Measurements from ENCODE around the gene YDJC. TPM values are rescaled to one million over a fixed set of nuclear protein-coding genes. Genes with fewer than 3 reads are reported as not detected.

Gene YDJC
- total and polyA plus RNA-seq, 2 of the 8 experiments (the other 6 are each of a cell fraction or from before 2014, with no cell fraction given), result 36.7 to 45.2 TPM

DNA sequence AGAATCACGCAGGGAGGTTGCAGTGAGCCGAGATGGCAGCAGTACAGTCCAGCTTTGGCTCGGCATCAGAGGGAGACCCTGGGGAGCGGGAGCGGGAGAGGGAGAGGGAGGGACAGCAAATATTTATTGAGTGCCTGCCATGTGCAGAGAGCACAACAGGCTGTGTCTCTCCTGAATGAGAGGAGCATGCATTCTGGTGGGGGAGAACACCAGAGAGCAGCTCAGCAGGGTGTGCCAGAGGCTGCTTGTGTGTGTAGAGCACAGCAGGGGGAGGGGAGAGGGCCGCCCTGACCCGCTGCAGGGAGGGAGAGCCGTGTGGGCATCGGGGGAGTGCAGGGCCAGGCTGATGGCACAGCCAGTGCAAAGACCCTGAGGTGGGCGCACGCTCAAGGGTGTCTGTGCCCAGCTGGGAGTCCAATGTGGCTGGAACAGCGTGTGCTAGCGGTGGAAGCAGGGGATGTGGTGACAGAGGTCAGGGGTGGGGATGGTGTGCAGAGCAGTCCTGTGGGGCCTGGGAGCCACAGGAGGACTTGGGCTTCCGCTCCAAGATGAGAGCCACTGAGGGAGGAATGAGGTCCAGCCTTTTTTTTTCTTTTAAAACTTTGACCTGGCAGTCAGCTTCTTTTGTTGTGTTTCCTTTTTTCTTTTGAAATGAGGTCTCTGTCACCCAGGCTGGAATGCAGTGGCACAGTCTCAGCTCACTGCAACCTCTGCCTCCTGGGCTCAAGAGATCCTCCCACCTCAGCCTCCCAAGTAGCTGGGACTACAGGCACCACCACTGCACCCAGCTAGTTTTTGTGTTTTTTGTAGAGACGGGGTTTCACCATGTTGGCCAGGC, 48.0 kb upstream of the YDJC start:
- no peak overlapping the region for H3K9ac ChIP-seq (replicated peaks in 1 of 4; ENCODE audit: extremely low read depth in 1 of 4, low read depth in 3 of 4, low read length in 3 of 4)
- H3K56ac ChIP-seq (replicated peaks; ENCODE audit: insufficient read length, low read depth, low read length), result no peak overlapping the region
- H2BK20ac ChIP-seq (ENCODE audit: low read length), result no peak overlapping the region
- no peak overlapping the region for H3K4me3 ChIP-seq (ENCODE audit: extremely low read depth in 1 of 4, insufficient read depth in 2 of 4, low read depth in 3 of 4, low read length in 4 of 4)
- no peak overlapping the region for H4K91ac ChIP-seq (replicated peaks; ENCODE audit: insufficient read length, low read length)
- H3K79me2 ChIP-seq (ENCODE audit: control insufficient read depth in 1 of 2, insufficient read depth in 2 of 2, low read length in 2 of 2), result no peaks in the 10 kb centered on the region
- no peak overlapping the region for H3K27ac ChIP-seq (ENCODE audit: low read depth, low read length)
- H3K79me1 ChIP-seq (ENCODE audit: low read depth, low read length), result no peaks in the 10 kb centered on the region
- CTCF ChIA-PET (ENCODE audit: partially characterized antibody), result interaction anchor here (0.8 kb wide), 1 partner anchor 12 kb away, joined by 3 read pairs; no protein-coding TSS in a partner anchor
- no peak overlapping the region for H3K4me2 ChIP-seq (ENCODE audit: insufficient read depth in 1 of 2, low read depth in 2 of 2, low read length in 2 of 2)
- no peak overlapping the region for H2BK120ac ChIP-seq (replicated peaks; ENCODE audit: low read depth, low read length)
- H4K20me1 ChIP-seq (replicated peaks in 1 of 2; ENCODE audit: control insufficient read depth in 1 of 2, insufficient read depth in 2 of 2, low read length in 2 of 2), result peaks cover 2 to 8% of the 10 kb centered on the region in 2 experiments
- H3K14ac ChIP-seq (ENCODE audit: insufficient read length), result no peak overlapping the region
- H3K23ac ChIP-seq (ENCODE audit: insufficient read length), result no peak overlapping the region
- peaks cover 3 to 11% (median 6%) of the 10 kb centered on the region in 4 experiments; a peak in 4 of 8 replicates for H3K36me3 ChIP-seq (ENCODE audit: control insufficient read depth in 2 of 4, insufficient read depth in 4 of 4, low read length in 3 of 4)
- 98% methylated on average over 10 of the region's 15 CpGs; no CpG with 5 or more reads in 1 of the 2 experiments for WGBS, 2 experiments (ENCODE audit: extremely low coverage in 1 of 2, insufficient coverage in 1 of 2, insufficient read length in 1 of 2, insufficient replicate concordance in 2 of 2, low coverage in 1 of 2, low lambda C conversion rate in 2 of 2, missing lambda C conversion rate in 1 of 2)
- no peak overlapping the region for H2AFZ ChIP-seq (ENCODE audit: low read length)
- H4K8ac ChIP-seq (ENCODE audit: extremely low read depth, insufficient read depth, low read length), result no peak overlapping the region
- no peak overlapping the region for H3K18ac ChIP-seq (ENCODE audit: extremely low read depth, low read length)
- no peak overlapping the region for H2BK12ac ChIP-seq (ENCODE audit: low read depth, low read length)
- no peaks in the 10 kb centered on the region for H3K4me1 ChIP-seq (replicated peaks in 1 of 4; ENCODE audit: control insufficient read depth in 3 of 4, insufficient read depth in 4 of 4, low read length in 3 of 4)
- no peaks in the 10 kb centered on the region for H3K23me2 ChIP-seq (ENCODE audit: low read depth, low read length)
- no peak overlapping the region for H2BK15ac ChIP-seq (ENCODE audit: low read length)
- DNase-seq (ENCODE audit: low read depth in 1 of 2, low spot score in 2 of 2) (no peak), FAIRE-seq (no peak)
- H3K9me3 ChIP-seq (ENCODE audit: insufficient read depth in 2 of 2, low read depth in 1 of 2, low read length in 1 of 2), result peaks cover 0 to 12% of the 10 kb centered on the region in 2 experiments; a peak in 1 of 4 replicates
- no peak overlapping the region for H2BK5ac ChIP-seq (ENCODE audit: low read depth, low read length)
- no peak overlapping the region for H4K5ac ChIP-seq (ENCODE audit: insufficient read length, low read depth, low read length)
- no peaks in the 10 kb centered on the region for H3K27me3 ChIP-seq (replicated peaks in 1 of 4; ENCODE audit: control insufficient read depth in 3 of 4, extremely low read depth in 1 of 4, insufficient read depth in 3 of 4, low read length in 3 of 4)
- no peak overlapping the region for H2AK5ac ChIP-seq (ENCODE audit: low read depth, low read length)
- POLR2A ChIA-PET (ENCODE audit: partially characterized antibody), result interaction anchor here (0.7 to 1.6 kb wide), 3 partner anchors 15 to 21 kb away, joined by 3 to 4 read pairs (median 3); no protein-coding TSS in a partner anchor
- H3K4ac ChIP-seq (replicated peaks; ENCODE audit: insufficient read length, low read depth, low read length), result no peak overlapping the region
- no peak for TF ChIP-seq BRCA1 (IDR thresholded peaks at IDR 0.05; ENCODE audit: low read depth, low read length)
- no peak for TF ChIP-seq SP2 (IDR thresholded peaks at IDR 0.05; ENCODE audit: low read length)
- TF ChIP-seq FOSL1 (IDR thresholded peaks at IDR 0.05; ENCODE audit: insufficient read depth, low read depth, low read length), result no peak
- TF ChIP-seq CBX5 (IDR thresholded peaks at IDR 0.05; ENCODE audit: low read depth, low read length), result no peak
- no peak for TF ChIP-seq SAP30 (IDR thresholded peaks at IDR 0.05; ENCODE audit: insufficient read depth, insufficient replicate concordance, low read length)
- no peak for TF ChIP-seq CREB1 (IDR thresholded peaks at IDR 0.05)
- no peak for TF ChIP-seq SIX5 (IDR thresholded peaks at IDR 0.05; ENCODE audit: low read depth, low read length)
- no peak for TF ChIP-seq YY1 (IDR thresholded peaks at IDR 0.05; ENCODE audit: low read depth, low read length)
- no peak for TF ChIP-seq USF2 (IDR thresholded peaks at IDR 0.05; ENCODE audit: low read length)
- no peak for TF ChIP-seq ASH2L (IDR thresholded peaks at IDR 0.05; ENCODE audit: low read length)
- no peak for TF ChIP-seq MAFK (IDR thresholded peaks at IDR 0.05; ENCODE audit: low read depth, low read length)

Measured in H1 (cell line).